Left forelimb (tissue), 1 donor: Measurements from ENCODE around the gene PEX3.
"Not testable (repeated sequence)": the region's sequence is repeated elsewhere in the genome, so short reads cannot be mapped to it uniquely, and the experiment has no call there.

Experiments used
- DNase-seq: peaks from one replicate; pipeline ENCODE4 v3.0.0-alpha.2; 2018; ENCODE audit warnings: low spot score

PEX3 gene

GRCh38 chr6:143450453-143451371 lies at the start of gene PEX3, which contains the start of gene ADAT2:
TSS of gene PEX3 (plus strand) at chr6:143450805. CDS start at chr6:143451043, 238 bp downstream.
TSS of gene ADAT2 (minus strand) at chr6:143450695. CDS start at chr6:143450658, 37 bp downstream.
- peak; percentile 94 for DNase-seq

DNA sequence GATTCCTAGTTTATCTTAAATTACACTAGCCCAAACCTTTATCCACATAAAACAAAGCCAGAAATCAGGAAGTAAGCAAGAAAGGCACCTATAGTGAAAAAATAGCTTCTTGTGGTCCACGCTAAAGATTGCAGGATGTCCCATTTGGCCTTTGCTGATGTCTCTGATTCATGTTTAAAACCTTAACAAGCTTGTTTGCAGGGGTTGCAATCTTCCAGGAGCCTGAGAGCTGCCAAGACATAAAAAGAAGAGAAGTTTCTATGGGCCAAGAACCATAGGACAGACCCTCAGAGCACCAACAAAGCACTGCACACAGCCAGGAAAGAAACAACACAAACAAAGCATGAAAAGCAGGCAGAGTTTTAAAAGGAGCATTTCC lies 49.5 kb upstream of the PEX3 start:
- DNase-seq, result no peak

GRCh38 chr6:143401636-143402370 lies 48.8 kb upstream of the PEX3 start:
- DNase-seq, result no peak

GRCh38 chr6:143402721-143403336 lies 47.8 kb upstream of the PEX3 start:
- no peak for DNase-seq

DNA sequence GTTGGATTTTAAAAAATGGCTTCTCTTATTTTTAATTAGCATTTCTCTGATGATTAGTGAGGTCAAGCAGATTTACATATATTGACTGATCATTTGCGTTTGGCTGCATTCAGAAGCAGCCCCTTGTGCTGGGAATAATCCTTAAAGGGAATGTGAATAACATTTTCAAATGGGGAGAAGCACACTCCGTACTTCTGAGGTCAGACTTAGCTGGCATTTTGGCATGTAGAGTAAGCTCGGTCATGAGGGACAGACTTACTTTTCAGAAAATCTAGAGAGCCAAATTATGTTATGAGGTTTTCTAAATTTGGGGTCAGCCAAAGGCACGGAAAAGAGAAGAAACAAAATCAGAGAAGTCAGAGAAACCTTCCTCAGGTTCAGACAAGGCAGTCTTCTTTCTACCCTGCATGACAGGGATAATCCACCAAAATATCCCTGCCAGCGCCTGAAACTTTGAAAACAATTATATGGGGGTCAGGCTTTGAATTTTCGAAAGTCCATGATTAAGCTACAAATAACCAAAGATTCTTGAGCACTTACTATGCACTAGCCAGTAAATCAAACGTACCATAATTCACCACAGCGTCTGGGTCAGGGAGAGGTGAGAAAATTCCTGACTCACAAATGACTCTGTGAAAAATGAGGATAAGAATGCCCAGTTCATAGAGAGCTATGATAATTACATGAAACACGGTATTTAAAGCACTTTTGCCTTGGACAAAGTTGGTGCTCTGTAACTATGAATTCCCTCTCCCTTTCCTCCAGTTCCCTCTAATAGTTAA lies 45.0 kb upstream of the PEX3 start:
- DNase-seq, result no peak

DNA sequence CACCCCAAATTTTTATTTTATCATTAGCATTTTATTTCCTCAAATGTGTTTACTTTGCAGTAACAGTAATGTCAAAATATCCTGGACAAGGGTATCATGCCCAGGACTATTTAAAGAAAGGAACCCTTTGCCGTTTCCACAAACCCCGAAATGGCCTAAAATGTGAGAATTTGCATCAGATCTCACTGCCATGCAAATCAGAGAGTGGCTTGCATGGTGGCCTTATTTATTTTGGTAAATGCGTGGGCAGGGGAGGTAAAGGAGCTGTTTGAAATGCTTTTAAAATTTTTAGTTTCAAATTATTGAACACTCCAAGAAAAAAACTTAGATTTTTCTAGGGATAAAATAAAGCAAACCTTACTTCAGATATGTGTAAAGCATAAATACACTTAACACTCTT lies 43.9 kb upstream of the PEX3 start:
- no peak for DNase-seq

- DNase-seq, result no peak
Measured at GRCh38 chr6:143408151-143408786, 42.3 kb upstream of the PEX3 start.

GRCh38 chr6:143408787-143409162 lies 41.8 kb upstream of the PEX3 start:
- DNase-seq, result no peak

DNA sequence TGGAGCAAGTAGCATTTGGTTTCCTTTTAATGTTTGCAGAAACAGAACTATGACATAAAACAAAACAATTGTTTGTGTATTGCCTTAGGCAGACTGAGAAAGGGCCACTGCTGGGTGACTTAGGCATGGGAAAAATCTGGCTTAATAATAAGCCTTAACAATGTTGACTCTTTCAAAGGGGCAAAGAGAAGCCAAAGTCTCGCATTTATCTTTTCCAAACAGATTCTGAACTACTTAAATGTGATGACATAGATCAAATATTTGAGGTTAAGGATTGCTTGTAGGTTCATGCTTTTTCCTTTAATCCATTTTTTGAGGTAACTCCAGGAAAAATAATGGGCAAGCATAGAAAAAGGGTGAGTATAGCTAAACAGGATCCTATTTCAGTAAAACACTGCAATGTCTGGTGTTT lies 39.7 kb upstream of the PEX3 start:
- no peak for DNase-seq

GRCh38 chr6:143414769-143415168 lies 35.8 kb upstream of the PEX3 start:
- DNase-seq, result no peak

- DNase-seq, result no peak
Measured at GRCh38 chr6:143419526-143419925, 31.1 kb upstream of the PEX3 start.

- no peak for DNase-seq
Measured at GRCh38 chr6:143426026-143426425, 24.6 kb upstream of the PEX3 start.

DNA sequence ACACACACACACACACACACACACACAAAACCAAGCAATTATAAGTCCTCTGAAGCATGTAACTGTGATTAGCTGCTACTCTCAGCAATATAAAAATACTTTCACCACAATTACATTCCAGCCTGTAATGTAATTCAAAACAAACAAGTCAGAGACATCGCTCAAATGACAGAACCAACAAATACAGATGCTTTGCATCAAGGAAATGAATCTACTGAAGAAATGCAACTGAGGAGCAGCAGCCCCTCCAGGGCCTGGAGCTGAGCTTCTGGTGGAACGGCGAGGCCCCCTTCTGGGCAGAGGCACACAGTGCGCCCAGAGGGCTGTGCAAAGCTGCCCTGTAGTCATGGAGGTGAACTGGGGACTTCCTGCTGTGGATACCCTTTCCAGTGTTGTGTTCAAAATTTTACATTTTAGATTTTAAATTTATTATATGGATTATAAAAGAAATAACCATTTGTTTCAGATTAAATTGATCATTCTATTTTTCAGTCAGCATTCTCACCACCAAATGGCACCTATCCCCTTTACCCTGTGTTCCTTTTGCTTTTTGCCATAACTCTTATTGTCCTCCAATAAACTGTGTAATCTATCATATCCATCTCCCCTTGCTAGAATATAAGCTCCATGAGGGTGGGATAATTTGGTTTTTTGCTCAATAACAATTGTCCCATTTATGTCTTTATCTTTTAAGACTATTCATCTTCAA lies 23.3 kb upstream of the PEX3 start:
- DNase-seq, result peak; percentile 85

- no peak for DNase-seq
Measured at GRCh38 chr6:143429970-143430369, 20.6 kb upstream of the PEX3 start.

- DNase-seq, result no peak
Measured at GRCh38 chr6:143431226-143431625, 19.4 kb upstream of the PEX3 start.

DNA sequence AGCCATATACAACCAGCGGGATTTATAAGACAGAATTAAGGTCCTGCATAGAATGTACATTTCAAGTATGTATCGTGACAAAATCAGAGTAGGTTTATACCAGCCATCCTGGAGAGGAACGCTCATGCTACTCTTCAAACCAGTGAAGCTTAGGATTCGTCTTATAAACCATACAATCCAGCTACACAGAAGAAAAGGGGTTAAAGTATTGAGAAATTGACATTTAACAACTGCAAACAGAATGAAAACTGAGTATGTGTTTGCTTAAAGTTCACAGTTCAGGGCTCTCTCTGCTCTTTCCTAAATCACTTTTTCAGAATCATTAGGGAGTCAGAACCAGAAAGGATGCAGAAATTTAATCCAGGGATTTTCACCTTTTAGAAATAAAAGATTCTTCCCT lies 18.0 kb upstream of the PEX3 start:
- no peak for DNase-seq

- DNase-seq, result no peak
Measured at GRCh38 chr6:143441010-143441409, 9.6 kb upstream of the PEX3 start.

- no peak for DNase-seq
Measured at GRCh38 chr6:143441680-143442545, 8.7 kb upstream of the PEX3 start.

DNA sequence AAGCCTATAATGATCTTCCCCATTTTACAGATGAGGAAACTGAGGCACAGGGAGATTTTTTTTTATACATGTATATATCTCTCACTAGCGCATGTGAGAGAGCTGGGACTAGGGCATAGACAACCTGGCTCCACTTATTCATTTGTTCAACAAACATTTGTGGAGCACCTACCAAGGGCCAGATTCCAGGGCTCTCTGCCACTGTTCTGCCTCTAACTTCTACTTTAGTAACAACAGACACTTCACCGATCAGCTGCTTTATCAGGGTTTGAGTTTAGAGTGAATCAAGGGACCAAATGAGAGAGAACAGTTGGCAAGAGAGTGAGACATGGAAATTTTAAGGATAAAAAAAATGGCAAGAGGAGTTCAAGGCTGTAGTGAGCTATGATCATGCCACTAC lies 7.5 kb upstream of the PEX3 start:
- DNase-seq, result no peak

DNA sequence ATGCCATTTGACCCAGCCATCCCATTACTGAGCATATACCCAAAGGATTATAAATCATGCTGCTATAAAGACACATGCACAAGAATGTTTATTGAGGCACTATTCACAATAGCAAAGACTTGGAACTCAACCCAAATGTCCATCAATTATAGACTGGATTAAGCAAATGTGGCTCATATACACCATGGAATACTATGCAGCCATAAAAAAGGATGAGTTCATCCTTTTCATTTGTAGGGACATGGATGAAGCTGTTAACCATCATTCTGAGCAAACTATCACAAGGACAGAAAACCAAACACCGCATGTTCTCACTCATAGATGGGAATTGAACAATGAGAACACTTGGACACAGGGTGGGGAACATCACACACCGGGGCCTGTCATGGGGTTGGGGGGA lies 2.7 kb upstream of the PEX3 start:
- not testable (repeated sequence) for DNase-seq
